GM19043 (cell line): ENCODE measurements around the gene KLK11.

Experiments used
- ATAC-seq: cut with Tn5 transposase; IDR thresholded peaks from one replicate; pipeline ENCODE4 v1.9.1; 2021; ENCODE audit warnings: low read depth; ENCODE audit not compliant: unreplicated experiment

KLK11 gene

GRCh38 chr19:51026554-51026831 lies at the start of gene KLK11:
Gene KLK11, minus strand, starts transcription at chr19:51026616. Its CDS starts 985 bp downstream, at chr19:51025631.
- ATAC-seq = no peak

DNA sequence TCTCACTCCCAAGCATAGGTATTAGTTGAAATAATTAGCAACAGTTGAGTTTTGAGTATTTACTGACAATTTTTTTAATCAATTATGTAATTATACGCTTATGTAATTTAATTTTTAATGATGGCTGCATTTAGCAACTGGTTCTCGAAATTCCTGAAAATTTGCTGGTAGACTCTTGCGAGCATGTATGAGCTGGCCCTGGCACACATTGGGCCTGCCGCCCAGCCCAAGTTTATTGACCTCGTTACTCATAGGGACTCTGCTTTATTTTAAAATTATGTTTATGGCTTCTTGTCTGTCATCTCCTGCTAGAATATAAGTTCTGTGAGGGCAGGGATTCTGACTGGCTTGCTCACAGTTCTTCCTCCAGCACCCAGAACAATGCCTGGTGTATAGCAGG lies 49.6 kb upstream of the KLK11 start:
- ATAC-seq = no peak

DNA sequence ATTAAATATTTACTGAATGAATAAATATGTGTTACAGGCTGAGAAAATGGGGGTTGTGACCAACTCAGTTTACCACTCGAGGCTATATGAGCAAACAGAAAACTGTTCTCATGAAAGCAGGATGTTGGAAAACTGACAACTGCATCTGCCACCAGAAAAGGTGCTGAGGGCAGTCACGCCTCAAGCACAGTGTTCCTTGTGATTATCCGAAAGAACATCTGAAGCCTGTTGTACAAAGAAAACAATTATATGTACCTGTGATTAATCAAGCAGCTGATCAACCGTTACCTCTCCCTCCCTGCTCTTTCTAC lies 44.6 kb upstream of the KLK11 start:
- ATAC-seq = no peak

- no peak for ATAC-seq
Measured at GRCh38 chr19:51070334-51071094, 44.1 kb upstream of the KLK11 start.

DNA sequence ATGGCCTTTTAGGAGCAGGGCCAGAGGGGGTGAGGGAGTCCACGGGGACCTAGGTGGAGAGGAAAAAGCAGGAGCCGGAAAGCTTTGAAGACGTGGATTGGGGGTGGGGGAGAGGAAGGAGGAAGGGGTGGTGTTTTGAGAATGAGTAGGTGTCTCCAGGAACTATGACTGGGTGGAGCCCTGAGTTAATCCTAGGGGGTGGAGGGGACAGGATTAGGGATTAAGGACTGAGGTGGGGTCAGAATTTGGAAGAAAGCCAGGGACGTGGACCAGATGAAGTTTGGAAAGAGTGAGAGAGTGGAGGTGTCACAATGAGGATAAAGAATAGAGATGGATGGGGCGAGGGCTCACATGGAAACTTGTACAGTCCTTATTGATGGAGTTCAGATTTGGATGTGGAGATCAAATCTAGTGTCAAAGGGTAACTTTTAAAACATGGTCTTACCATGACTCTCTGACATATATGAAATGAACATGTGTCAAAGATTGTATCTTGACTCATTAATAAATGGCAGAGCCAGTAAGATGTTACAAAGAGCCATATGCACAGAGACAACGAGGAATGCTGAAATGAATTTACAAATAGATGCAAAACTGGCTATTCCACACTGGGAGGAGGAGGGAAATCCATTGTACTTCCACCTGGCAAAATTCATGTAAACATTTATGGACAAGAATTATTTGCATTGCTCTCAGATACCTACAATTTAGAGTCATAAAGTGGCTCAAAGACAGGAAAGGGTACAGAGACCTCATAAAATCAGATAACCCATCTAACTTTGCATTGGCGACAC lies 40.2 kb upstream of the KLK11 start:
- no peak for ATAC-seq

DNA sequence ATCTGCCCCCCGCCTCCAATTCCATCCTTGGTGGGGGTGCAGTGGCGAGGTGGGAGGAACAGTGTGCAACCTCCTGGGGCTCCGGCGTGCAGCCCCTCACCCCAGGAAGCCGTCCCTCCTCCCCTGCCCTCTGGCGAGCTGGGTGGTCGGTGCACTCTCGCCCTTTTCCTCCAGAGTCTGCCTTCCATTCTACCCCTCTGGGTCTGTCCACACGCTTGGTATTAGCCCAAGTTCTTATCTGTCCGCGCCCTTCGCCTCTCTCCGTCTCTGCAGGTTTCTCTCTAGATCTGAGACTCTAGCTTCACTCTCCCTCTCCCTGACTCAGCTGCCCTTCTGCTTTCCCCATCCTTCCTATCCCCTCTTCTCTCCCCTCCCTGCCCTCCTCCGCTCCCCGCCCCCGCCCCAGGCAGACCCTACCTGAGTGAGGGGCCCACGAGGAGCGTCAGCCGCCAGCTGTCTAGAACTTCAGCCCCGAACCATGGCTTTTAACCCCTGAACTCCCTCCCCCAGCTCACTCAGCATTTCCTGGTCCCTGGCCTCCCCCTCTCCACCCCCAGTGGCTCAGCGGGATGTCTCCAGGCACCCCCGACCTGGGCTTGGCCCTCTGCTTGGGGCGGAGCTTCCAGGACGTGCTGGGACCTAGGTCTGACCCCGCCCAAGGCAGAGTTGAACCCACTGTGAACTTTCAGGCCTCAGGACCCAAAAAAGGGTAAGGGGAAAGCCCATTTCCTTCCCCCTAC lies 39.0 kb upstream of the KLK11 start:
- ATAC-seq = no peak

DNA sequence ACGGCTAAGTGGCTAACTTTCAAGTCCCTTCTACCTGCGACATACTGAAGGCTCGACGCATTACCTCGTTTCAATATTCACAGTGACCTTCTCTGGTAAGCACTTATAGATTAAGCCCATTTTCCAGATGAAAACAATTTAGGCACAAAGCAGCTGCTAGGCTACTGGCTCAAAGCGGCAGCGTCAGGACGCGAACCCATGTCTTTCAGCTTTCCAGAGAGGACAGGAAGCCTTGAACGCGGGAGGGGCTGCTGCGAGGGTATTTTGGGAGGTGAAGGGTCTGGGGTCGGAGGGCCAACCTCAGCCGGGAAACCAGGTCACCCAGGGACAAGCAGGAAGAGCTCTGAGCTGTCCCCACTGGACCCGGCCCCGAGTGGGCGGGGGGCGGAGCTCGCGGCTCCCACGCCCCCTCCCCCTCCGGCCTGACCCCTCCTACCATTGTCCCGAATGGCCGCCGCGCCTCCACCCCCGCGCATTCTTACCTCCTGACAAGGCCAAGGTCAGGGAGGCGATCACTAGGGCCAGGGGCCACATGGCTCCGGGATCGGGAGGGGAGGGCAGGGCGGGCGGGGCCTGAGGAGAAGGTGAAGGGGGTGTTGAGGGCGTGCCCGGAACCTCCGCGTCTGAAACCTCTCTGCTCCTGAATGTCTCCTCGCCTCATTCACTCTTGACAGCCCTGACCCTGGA lies 38.3 kb upstream of the KLK11 start, which contains the start of gene KLK13:
Gene KLK13, minus strand, starts transcription at position 559 of the 687 bp plus-strand sequence. Its CDS starts 25 bp downstream, at position 534.
- no peak for ATAC-seq

- ATAC-seq = no peak
Measured at GRCh38 chr19:51063664-51064063, 37.2 kb upstream of the KLK11 start.

DNA sequence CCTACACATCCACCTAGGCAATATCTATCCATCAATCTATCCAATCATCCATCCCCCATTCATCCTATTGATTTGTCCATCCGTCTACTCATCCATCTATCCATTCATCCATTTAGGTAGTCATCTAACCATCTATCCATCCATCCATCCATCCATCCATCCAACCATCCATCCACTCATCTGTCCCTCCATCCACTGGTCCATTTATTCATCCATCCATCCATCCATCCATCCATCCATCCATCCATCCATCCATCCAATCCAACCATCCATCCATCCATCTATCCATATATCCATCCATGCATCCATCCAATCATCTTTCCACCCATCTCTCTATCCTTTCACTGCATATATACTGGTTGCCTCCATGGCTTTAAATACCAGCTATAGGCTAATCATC lies 34.6 kb upstream of the KLK11 start:
- ATAC-seq = no peak

- no peak for ATAC-seq
Measured at GRCh38 chr19:51060336-51060735, 33.9 kb upstream of the KLK11 start.

GRCh38 chr19:51059715-51060114 lies 33.3 kb upstream of the KLK11 start:
- no peak for ATAC-seq

- ATAC-seq = no peak
Measured at GRCh38 chr19:51055866-51056265, 29.4 kb upstream of the KLK11 start.

DNA sequence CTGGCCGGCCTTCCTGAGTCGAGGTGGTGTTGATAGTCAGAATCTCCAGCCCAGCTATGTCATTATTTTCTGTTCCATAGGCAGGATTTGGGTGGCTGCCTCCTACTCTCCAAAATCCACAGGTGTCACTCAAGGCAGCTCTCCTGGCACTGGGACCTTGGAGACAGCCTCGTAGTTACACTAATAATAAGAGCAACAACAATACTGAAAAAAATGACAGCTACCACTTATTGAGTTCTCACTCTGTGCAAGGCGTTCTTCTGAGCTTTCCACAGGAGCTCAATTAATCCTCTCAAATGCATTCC lies 20.6 kb upstream of the KLK11 start:
- no peak for ATAC-seq

DNA sequence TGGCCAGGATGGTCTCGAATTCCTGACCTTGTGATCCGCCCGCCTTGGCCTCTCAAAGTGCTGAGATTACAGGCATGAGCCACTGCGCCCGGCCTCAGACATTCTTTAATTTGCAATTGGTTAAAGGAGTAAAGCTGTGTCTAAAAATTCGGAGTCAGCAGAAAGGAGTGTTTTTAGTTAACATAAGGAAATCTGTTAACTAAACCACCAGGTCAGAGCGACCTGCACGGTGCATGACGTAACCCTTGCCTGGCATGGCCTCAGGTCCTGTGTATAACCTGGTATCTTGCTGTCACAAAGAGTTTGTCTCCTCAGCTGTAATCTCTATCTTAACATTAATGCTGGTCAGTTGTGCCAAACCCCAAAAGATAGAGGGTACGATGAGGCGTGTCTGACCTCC lies 17.9 kb upstream of the KLK11 start:
- ATAC-seq = no peak

GRCh38 chr19:51043497-51043896 lies 17.1 kb upstream of the KLK11 start:
- ATAC-seq = no peak

GRCh38 chr19:51040151-51040550 lies 13.7 kb upstream of the KLK11 start:
- no peak for ATAC-seq

DNA sequence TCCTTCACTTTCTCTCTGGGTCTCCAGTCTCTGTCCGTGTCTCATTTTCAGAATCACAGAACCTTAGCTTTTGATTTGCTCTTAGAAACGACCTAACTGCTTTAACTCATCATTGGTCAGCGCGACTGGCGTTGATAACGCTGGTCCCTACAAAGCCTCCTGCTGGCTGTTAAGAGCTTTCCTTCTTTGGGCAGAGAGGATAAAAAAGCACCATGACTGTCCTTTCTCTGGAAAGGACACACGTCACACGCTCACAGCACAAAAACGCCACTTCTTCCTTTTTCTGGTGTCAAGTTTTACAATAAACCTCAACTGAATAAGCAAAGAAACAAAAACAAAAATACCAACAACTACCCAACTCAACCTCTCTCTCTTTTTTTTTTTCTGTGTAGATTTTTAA lies 10.1 kb upstream of the KLK11 start:
- no peak for ATAC-seq

GRCh38 chr19:51034704-51035103 lies 8.3 kb upstream of the KLK11 start, which contains the start of gene KLK12:
Gene KLK12, minus strand, starts transcription at chr19:51035002. Its CDS starts 381 bp downstream, at chr19:51034621.
- no peak for ATAC-seq

DNA sequence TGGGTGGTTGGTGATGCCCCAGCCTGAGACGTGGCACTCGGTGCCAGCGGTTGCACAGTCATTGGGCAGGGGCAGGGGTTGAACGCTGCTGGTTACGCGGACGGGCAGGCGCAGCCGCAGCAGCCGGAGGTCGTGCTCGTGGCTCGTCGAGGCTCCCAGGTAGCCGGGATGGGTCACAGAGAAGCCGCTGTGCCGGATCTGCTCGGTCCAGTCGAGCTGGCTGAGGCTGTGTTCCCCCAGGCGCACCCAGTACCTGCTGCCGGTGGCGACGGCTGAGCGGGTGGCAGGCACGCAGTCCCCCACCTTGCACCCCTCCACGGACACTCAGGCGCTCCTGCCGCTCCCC lies 5.4 kb upstream of the KLK11 start:
- ATAC-seq = no peak

DNA sequence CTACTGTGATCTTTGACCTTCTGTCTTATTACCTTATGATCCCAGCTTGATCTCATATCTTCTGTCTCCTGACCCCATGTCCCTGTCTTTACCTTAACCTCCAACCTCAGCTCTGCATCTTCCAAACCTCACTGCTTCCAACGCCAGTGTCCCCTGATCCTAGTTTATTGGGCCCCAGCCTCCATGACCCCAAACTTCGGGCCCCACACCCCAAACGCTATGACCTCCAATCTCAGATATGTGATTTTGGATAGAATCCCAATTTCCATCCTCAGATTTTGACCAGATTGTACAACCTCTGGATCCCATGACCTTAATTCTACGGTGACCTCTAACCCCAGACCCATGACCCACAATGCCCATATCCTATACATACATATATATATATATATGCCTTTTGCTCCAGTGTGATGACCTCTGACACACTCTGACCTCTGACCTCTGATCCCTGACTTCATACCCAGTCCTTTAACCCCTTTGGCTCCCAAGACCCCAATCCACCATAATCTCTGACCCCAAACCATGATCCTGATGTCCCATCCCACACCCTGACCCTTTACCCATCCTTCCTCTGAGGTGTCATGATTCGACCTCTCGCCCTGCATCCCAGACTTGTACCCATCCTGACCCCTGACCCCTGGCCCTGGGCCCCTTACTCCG lies 4.9 kb upstream of the KLK11 start:
- ATAC-seq = no peak

DNA sequence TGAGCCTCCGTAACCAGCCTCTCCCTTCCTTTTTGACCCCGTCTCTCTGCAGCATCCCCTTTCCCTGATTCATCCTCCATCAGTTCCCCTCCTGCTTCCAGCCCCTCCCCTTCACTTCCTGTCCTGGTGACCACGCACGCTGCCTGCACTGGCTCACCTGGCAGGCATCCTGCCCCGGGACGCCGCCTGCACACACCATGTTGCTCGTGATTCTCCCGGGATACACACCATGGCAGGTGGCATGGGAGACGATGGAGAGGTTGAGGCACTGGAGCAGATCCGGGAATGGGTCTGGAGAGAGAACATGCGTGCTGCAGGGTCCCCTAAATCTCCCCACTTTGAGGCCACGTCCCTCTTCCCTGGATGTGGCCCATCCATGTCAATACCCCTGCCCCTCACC lies 4.2 kb upstream of the KLK11 start:
- no peak for ATAC-seq
